Non-pigmented ciliary epithelial cell (primary cell): ENCODE data around the gene SLC27A2.

Experiments
- DNase-seq: peaks from one replicate; pipeline ENCODE4 v3.0.0-alpha.2; 2010; ENCODE audit warnings: low read depth

Gene SLC27A2

DNA sequence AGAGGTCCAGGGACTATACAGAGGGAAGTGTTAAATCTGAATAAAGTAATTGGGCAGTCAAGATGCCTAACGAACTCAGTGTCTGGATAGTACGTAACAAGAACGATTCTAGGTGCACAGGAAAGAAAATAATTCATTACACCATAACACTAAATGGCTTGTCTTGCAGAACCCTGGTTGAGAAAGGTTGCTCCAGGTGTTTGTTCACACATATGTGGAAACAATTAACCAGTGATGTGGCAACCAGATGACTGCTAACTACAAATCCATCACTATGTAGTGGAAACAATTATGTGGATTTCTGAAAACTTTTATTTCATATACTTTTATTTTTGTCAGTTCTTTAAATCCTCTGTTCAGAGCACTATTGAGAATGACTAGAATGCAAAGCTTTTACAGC lies 93.9 kb downstream of the SLC27A2 start:
- DNase-seq: no peak

DNA sequence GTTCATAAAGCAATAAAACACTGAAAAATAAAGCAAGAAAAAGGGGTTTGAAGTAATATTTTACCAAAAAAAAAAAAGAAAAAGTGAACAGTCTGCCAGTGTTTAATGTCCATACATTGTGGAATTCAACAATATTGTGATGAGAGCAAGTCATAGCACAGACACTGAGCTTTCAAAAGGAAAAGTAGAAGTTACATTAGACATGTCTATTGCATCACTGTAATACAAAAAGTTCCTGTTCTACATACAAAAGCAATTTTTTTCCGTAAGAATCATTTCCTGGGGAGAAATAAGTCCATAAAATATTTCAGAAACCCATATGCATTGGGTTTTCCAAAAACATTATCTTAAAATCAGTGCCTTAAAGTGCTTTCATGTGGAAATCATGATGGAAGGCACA lies 95.4 kb downstream of the SLC27A2 start:
- no peak for DNase-seq

DNA sequence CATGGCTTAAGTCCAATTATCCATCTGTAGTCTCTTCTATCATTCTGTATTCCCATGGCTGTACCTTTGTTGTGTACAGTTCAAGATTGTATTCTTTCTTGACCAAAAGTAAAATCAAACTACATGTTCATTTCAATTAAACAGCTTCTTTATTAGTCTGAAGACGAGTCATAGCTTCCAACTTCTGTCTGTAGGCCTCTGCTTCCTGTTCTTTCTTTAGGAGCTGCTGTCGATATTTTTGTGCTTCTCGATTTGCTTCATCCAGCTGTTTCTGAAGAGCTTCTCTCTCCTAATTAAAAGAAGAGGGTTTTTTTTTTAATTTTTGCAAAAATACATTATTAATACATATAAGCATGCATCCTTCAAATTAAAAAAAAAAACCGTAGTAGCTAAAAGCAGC lies 96.5 kb downstream of the SLC27A2 start:
- DNase-seq: no peak

DNA sequence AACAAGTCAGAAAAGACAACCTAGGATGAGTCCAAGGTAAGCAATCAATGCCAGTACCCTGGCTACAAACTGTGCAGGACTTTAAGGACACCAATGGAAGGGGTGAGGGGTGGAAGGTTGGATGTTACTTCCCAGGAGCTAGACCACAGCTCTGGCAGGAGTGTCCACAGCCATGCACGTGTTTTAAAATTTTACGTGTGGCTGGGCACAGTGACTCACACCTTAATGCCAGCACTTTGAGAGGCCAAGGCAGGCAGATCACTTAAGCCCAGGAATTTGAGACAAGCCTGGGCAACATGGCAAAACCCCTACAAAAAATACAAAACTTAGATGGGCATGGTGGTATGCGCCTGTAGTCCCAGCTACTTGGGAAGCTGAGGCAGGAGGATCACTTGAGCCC lies 98.3 kb downstream of the SLC27A2 start:
- no peak for DNase-seq

DNA sequence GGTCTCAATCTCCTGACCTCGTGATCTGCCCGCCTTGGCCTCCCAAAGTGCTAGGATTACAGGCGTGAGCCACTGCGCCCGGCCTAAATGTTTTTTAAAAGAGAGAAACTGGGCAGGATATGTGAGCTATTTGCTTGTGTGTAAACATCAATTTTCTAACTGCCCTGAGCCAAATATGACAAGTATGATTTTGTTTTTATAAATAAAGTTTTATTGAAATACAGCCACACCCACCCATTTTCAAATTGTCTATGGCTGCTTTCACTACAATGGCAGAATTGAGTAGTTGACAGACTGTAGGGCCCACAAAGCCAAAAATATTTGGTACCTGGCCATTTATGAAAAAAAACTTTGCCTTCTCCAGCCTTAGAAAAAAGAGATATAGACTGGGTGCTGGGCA lies 99.4 kb downstream of the SLC27A2 start:
- no peak for DNase-seq
